Astrocyte (in vitro differentiated cells and primary cell): Measurements from ENCODE around the gene TRMT2A. TPM values are rescaled to one million over a fixed set of nuclear protein-coding genes. Genes with fewer than 3 reads are reported as not detected.

Source experiments
- DNase-seq: peaks from one replicate; pipeline ENCODE4 v3.0.0-alpha.2; 2010; ENCODE audit warnings: low read depth
- FAIRE-seq: peaks from 2 replicates; lab custom pipeline; 2011; peaks lifted over from hg19 to GRCh38; lab: Jason Lieb, UNC
- H2AFZ ChIP-seq: 2 replicates; pipeline ENCODE4 v1.6.0; 2012; ENCODE audit warnings: low read depth, low read length, inconsistent platforms
- H3K27ac ChIP-seq: 2 replicates; pipeline ENCODE4 v1.5.1; 2011; ENCODE audit warnings: low read depth, low read length, inconsistent platforms
- H3K27me3 ChIP-seq: 2 replicates; pipeline ENCODE4 v1.6.0; 2011; ENCODE audit warnings: low read length, inconsistent platforms; ENCODE audit not compliant: insufficient read depth
- H3K36me3 ChIP-seq: 2 replicates; pipeline ENCODE4 v1.5.1; 2011; ENCODE audit warnings: low read length, inconsistent platforms; ENCODE audit not compliant: insufficient read depth
- H3K4me1 ChIP-seq: 2 replicates; pipeline ENCODE4 v1.5.1; 2011; ENCODE audit warnings: low read length, inconsistent platforms; ENCODE audit not compliant: insufficient read depth
- H3K4me2 ChIP-seq: 2 replicates; pipeline ENCODE4 v1.6.0; 2012; ENCODE audit warnings: low read length, inconsistent platforms
- H3K4me3 ChIP-seq: 2 replicates; pipeline ENCODE4 v1.5.1; 2011; ENCODE audit warnings: low read depth, mild to moderate bottlenecking, low read length, inconsistent platforms; ENCODE audit not compliant: insufficient read depth
- H3K79me2 ChIP-seq: 2 replicates; pipeline ENCODE4 v1.6.0; 2012; ENCODE audit warnings: mild to moderate bottlenecking, low read length, inconsistent platforms; ENCODE audit not compliant: insufficient read depth
- H3K9ac ChIP-seq: 2 replicates; pipeline ENCODE4 v1.6.0; 2012; ENCODE audit warnings: mild to moderate bottlenecking, low read length, inconsistent platforms
- H3K9me3 ChIP-seq: 2 replicates; pipeline ENCODE4 v1.5.1; 2012; ENCODE audit warnings: low read depth, mild to moderate bottlenecking, low read length, inconsistent platforms; ENCODE audit not compliant: insufficient read depth
- H4K20me1 ChIP-seq: 2 replicates; pipeline ENCODE4 v1.6.0; 2012; ENCODE audit warnings: low read length, inconsistent platforms; ENCODE audit not compliant: insufficient read depth
- H3K27ac Mint-ChIP-seq: one replicate; pipeline ENCODE4 v1.8.0; 2021; ENCODE audit warnings: mild to moderate bottlenecking, mixed read lengths; ENCODE audit not compliant: unreplicated experiment
- H3K27me3 Mint-ChIP-seq: one replicate; pipeline ENCODE4 v1.8.0; 2021; ENCODE audit warnings: low read depth, mixed read lengths; ENCODE audit not compliant: unreplicated experiment
- H3K36me3 Mint-ChIP-seq: one replicate; pipeline ENCODE4 v1.8.0; 2021; ENCODE audit warnings: low read depth, mixed read lengths; ENCODE audit not compliant: unreplicated experiment
- H3K4me1 Mint-ChIP-seq: one replicate; pipeline ENCODE4 v1.8.0; 2021; ENCODE audit warnings: low read depth, mixed read lengths; ENCODE audit not compliant: unreplicated experiment
- H3K4me3 Mint-ChIP-seq: one replicate; pipeline ENCODE4 v1.8.0; 2021; ENCODE audit warnings: mild to moderate bottlenecking, moderate library complexity, mixed read lengths; ENCODE audit not compliant: unreplicated experiment
- H3K9me3 Mint-ChIP-seq: one replicate; pipeline ENCODE4 v1.8.0; 2021; ENCODE audit warnings: mild to moderate bottlenecking, mixed read lengths; ENCODE audit not compliant: unreplicated experiment
- EZH2 ChIP-seq: IDR thresholded peaks from 2 replicates; pipeline ENCODE4 v1.6.1; 2012; ENCODE audit warnings: mild to moderate bottlenecking, low read length, inconsistent platforms; ENCODE audit not compliant: insufficient read depth
- total RNA-seq: library from RNA; stranded (reverse); gene quantifications from 2 replicates; pipeline ENCODE4 v1.2.1, GENCODE V29; 2021
- TF ChIP-seq, protein P1 (sequence below): IDR thresholded peaks from 2 replicates; pipeline ENCODE4 v1.5.1; 2011; ENCODE audit warnings: low read depth, mild to moderate bottlenecking, inconsistent platforms, low read length, moderate library complexity; ENCODE audit not compliant: insufficient read depth

The TRMT2A gene
- total RNA-seq, 1 donor from 2014 or later, result 32.9 TPM

DNA sequence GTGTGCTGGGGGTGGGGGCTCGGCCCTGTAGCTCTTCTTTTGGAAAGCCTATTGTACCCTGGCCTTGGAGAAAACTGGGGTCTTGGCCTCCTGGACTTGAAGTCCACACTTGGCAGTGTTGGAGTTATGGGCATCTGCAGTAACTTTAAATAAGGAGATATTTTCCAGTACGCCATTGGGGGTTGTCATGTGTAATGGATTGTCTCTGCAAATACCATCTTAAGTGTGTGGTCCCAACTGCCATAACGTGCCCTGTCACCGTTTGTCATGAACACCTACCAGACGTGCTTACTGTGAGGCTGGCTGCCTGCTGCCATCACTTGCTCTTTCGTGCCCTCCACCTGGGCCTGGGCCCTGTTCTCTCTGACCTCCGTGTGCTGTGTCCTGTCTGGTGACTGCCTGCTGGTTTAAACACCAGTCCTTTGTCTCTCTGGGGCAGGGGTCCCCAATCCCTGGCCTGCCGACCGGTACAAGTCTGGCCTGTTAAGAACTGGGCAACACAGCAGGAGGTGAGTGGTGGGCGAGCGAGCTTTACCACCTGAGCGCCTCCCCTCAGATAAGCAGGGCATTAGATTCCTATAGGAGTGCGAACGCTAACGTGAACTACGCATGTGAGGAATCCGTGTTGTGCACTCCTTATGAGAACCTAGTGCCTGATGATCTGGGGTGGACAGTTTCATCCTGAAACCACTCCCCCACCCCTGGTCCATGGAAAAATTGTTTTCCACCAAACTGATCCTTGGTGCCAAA is 11.0 kb upstream of the TRMT2A start:
- no peak for FAIRE-seq
- no peak for TF ChIP-seq EZH2
- TF ChIP-seq, protein P1, sequence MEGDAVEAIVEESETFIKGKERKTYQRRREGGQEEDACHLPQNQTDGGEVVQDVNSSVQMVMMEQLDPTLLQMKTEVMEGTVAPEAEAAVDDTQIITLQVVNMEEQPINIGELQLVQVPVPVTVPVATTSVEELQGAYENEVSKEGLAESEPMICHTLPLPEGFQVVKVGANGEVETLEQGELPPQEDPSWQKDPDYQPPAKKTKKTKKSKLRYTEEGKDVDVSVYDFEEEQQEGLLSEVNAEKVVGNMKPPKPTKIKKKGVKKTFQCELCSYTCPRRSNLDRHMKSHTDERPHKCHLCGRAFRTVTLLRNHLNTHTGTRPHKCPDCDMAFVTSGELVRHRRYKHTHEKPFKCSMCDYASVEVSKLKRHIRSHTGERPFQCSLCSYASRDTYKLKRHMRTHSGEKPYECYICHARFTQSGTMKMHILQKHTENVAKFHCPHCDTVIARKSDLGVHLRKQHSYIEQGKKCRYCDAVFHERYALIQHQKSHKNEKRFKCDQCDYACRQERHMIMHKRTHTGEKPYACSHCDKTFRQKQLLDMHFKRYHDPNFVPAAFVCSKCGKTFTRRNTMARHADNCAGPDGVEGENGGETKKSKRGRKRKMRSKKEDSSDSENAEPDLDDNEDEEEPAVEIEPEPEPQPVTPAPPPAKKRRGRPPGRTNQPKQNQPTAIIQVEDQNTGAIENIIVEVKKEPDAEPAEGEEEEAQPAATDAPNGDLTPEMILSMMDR, result no peak

GRCh38 chr22:20127318-20127868 is 10.4 kb upstream of the TRMT2A start:
- H3K4me3 Mint-ChIP-seq, result no peak overlapping the region
- Histone ChIP-seq H3K4me3 (no peak overlapping the region), H3K79me2 (peaks cover 26% of the 10 kb centered on the region), H3K9me3 (no peaks in the 10 kb centered on the region), H3K27me3 (no peaks in the 10 kb centered on the region), H2AFZ (no peak overlapping the region), H4K20me1 (peaks cover 34% of the 10 kb centered on the region), H3K9ac (no peak overlapping the region), H3K4me2 (no peak overlapping the region), H3K36me3 (peaks cover 7% of the 10 kb centered on the region), H3K27ac (no peak overlapping the region), H3K4me1 (peaks cover 1% of the 10 kb centered on the region)
- TF ChIP-seq, protein P1, result no peak
- no peak for TF ChIP-seq EZH2
- FAIRE-seq (no peak), DNase-seq (no peak)
- no peaks in the 10 kb centered on the region for H3K27me3 Mint-ChIP-seq
- H3K9me3 Mint-ChIP-seq, result no peaks in the 10 kb centered on the region
- peaks cover 5% of the 10 kb centered on the region for H3K36me3 Mint-ChIP-seq
- no peaks in the 10 kb centered on the region for H3K4me1 Mint-ChIP-seq
- no peak overlapping the region for H3K27ac Mint-ChIP-seq

More for the DNA sequence above, 11.0 kb upstream of the TRMT2A start:
- Histone ChIP-seq H3K27me3 (no peaks in the 10 kb centered on the region), H3K79me2 (peaks cover 29% of the 10 kb centered on the region), H3K9me3 (no peaks in the 10 kb centered on the region), H3K4me1 (peaks cover 8% of the 10 kb centered on the region), H3K4me3 (no peak overlapping the region), H3K27ac (no peak overlapping the region), H4K20me1 (peaks cover 35% of the 10 kb centered on the region), H3K36me3 (peaks cover 7% of the 10 kb centered on the region), H3K9ac (no peak overlapping the region), H2AFZ (no peak overlapping the region), H3K4me2 (no peak overlapping the region)
- Mint-ChIP-seq H3K4me1 (no peaks in the 10 kb centered on the region), H3K36me3 (peaks cover 5% of the 10 kb centered on the region), H3K9me3 (no peaks in the 10 kb centered on the region), H3K27ac (no peak overlapping the region), H3K4me3 (no peak overlapping the region), H3K27me3 (no peaks in the 10 kb centered on the region)
- no peak for DNase-seq
